GOT3 (cell line): ENCODE data around the gene TTLL5.

Experiments
- DNase-seq: peaks from one replicate; lab custom pipeline; 2025; ENCODE audit warnings: mixed read lengths; lab: John Stamatoyannopoulos, UW

TTLL5 gene, protein sequence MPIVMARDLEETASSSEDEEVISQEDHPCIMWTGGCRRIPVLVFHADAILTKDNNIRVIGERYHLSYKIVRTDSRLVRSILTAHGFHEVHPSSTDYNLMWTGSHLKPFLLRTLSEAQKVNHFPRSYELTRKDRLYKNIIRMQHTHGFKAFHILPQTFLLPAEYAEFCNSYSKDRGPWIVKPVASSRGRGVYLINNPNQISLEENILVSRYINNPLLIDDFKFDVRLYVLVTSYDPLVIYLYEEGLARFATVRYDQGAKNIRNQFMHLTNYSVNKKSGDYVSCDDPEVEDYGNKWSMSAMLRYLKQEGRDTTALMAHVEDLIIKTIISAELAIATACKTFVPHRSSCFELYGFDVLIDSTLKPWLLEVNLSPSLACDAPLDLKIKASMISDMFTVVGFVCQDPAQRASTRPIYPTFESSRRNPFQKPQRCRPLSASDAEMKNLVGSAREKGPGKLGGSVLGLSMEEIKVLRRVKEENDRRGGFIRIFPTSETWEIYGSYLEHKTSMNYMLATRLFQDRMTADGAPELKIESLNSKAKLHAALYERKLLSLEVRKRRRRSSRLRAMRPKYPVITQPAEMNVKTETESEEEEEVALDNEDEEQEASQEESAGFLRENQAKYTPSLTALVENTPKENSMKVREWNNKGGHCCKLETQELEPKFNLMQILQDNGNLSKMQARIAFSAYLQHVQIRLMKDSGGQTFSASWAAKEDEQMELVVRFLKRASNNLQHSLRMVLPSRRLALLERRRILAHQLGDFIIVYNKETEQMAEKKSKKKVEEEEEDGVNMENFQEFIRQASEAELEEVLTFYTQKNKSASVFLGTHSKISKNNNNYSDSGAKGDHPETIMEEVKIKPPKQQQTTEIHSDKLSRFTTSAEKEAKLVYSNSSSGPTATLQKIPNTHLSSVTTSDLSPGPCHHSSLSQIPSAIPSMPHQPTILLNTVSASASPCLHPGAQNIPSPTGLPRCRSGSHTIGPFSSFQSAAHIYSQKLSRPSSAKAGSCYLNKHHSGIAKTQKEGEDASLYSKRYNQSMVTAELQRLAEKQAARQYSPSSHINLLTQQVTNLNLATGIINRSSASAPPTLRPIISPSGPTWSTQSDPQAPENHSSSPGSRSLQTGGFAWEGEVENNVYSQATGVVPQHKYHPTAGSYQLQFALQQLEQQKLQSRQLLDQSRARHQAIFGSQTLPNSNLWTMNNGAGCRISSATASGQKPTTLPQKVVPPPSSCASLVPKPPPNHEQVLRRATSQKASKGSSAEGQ (N-terminal part only)

DNA sequence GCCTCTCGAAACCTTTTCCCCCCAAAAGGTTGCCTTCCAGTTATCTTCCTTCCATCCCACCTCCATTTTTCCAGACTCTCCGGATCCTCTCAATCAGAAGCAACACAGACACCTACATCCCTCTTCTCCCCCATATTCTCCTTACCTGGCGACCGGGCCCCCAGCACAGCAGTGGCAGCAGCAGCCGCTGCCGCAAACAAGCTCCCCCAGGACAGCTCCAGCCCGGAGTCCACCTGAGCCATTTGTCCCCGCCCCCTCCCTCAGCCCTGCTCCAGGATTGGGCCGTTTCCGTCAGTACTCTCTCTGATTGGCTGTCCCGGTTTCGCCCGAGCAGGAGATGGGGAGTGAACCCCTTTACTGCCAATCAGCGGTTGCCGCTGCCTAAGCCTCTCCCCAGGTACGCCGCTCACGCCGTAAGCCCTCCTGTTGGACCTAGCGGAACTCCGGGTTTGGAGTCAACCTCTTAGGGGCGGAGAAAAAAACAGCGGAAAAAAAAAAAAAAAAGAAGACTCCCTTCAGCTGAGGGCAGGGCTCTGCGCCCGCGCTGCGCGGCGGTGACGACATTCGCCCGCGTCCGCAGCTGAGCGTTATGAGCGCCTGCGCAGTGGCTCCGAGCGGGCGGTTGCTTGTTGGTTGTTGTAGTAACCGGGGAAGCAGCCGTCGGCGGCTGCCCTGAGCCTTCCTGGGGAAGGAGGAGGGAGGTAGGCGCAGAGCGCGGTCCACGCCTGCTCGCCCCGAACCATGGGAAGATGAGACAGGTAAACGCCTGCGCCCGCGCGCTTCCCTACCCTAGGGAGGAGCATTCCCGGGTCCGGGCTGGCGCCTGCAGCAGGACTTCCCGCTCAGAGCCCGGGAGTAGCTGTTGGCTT is at the start of gene TTLL5, which contains the start of gene ERG28:
TSS of gene TTLL5 (plus strand) at position 617 of the 869 bp plus-strand sequence. CDS start 1,904 bp downstream, outside the sequence.
TSS of gene ERG28 (minus strand) at position 247 of the 869 bp plus-strand sequence. CDS start 3,374 bp downstream, outside the sequence.
- DNase-seq: peak; percentile 78

- DNase-seq: no peak
These were observed 48.9 kb upstream of the TTLL5 start for GRCh38 chr14:75612157-75612556.

- no peak for DNase-seq
These were observed 46.9 kb upstream of the TTLL5 start for GRCh38 chr14:75614179-75614578.

DNA sequence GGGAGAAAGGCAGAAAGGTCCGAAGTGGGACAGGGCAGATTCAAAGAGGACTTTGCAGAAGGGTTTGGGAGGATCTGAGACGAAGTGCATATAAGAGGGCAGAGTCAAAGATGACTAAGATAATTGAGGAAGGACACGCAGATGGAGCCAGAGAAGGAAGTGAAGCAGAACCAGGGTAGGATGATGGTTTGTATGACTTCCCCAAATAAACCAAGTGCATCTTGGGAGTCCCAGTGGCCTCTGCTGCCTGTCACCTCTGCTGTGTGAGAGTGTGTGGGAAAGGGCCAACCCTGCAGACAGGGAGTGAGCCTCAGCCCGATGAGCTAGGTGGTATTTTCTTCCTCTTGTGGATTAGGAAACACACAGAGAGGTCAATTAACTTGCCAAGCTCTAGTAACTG is 45.8 kb upstream of the TTLL5 start:
- DNase-seq: no peak

DNA sequence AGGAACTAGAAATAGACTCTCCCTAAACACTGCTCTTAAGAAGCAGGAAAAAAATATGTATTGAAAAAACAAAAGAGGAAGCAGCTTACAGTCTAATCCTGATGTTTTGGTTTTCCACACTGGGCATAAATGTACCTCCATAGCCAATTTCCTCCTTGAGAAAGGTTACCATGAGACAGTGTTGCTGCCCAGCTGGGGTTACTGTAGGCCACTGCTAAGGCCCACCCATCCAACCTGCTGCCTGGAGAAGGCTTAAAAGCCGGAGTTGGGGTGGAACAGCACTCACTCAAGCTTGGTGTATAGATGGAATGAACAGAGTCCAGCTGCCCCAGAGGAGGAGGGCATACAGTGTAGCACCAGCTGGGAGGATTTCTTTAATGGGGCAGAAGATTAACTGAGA is 41.5 kb upstream of the TTLL5 start:
- DNase-seq: no peak

GRCh38 chr14:75625034-75625433 is 36.0 kb upstream of the TTLL5 start:
- DNase-seq: no peak

DNA sequence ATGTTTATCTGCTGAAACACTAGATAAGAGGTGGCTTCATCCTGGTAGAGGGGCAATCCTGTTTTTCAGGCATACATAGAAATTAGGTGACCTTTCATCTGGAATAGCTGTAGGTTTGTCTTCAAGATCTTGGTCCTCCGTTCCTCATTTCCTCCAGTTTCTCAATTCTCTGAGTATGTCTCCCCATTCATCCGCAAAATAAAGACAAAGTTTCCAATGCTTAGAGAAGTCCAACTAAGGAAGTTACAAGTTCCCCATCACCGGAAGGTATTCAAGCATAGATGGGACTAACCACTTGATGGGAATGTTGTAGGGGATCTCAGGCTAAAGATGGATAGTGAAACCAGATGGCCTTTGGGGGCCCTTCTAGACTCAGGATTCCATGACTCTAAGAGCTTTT is 34.6 kb upstream of the TTLL5 start:
- DNase-seq: no peak

DNA sequence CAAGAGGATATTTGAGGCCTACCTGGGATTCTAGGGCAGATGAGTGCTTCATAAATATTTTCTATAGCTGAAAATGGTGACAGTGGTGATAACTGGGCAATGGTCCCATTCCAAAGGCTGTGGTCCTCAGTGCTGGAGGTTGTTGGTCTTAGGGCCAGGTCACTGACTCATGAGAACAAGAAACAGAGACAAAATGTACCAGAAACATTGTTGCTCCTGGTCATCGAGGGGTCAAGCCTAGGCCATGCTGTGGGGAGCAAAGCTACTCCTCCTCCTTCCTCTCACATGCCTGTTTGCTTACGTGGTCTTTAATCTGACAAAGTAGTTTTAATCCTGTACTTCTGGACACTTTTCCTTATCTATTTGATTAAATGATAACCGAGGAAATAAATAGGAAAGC is 34.2 kb upstream of the TTLL5 start:
- no peak for DNase-seq

DNA sequence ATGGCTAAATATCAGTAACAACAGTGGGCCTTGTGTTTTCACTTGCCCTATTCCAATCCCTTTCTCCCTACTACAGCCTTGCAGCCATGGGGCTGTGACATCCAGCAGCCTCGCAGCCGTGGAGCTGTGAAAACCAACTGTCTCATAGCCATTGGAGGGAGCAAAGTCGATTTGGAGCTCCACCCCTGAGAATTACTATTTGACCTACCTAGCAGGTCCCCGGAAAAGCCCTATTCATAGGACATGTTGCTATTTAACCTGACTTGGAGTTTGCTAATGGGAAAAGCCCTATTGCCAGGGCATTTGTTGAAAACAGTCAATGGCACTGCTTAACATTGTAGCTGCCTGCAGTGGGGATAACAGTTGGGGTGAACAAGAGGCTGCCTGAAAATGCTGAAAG is 33.6 kb upstream of the TTLL5 start:
- DNase-seq: no peak

- no peak for DNase-seq
These were observed 32.2 kb upstream of the TTLL5 start for GRCh38 chr14:75628816-75629215.

DNA sequence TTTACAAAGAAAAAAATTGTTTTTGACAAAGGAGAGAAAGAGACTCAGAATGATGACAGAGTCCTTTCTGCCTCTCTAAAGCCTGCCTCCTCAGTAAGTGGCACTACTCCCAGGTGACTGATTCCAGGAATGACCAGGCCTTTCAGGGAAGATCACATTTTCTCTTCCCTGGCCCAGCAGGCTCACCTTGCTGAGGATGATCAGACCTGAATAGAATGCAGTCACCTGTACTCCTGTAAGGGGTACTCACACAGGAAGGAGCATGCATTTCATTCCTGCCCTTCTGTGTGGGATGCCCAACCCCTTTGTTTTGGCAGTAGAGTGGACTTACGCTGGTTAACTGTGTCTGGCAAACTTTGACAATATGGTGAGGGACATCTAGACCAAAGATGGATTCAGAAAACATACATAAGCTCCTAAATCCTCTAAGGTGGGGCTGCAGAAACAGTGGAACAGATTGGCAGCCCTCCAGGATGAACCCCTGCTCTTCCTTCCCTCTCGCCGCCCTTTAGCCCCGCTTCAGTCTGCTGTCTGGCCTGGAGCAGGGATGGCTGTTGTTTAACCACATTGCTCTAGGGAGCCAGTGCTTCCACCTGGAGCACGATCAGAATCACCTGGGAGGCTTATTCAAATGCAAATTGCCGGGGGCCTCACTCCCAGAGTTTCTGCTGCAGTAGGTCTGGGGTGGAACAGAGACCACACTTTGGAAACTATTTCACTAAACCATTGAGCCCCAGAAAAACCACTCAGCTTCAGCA is 30.2 kb upstream of the TTLL5 start:
- no peak for DNase-seq

GRCh38 chr14:75631453-75631831 is 29.6 kb upstream of the TTLL5 start:
- DNase-seq: no peak

DNA sequence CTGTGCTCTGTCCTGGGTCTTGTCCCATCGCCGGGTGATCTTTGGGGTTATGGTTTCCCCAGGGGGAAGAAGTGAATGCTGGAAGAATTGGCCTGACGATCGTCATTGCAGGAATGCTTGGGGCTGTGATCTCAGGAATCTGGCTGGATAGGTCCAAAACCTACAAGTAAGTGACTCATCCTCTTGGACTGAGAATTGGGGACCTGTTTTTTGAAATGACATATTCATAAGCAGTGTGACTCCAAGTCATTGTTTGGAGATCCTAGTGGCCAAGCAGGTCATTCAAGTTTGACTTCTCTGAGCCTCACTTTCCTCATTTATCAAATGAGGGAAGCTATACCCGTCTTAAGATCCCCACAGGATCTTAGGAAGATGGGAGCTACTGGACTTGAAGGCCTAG is 26.2 kb upstream of the TTLL5 start:
- no peak for DNase-seq

GRCh38 chr14:75636100-75636692 is 24.9 kb upstream of the TTLL5 start:
- no peak for DNase-seq

DNA sequence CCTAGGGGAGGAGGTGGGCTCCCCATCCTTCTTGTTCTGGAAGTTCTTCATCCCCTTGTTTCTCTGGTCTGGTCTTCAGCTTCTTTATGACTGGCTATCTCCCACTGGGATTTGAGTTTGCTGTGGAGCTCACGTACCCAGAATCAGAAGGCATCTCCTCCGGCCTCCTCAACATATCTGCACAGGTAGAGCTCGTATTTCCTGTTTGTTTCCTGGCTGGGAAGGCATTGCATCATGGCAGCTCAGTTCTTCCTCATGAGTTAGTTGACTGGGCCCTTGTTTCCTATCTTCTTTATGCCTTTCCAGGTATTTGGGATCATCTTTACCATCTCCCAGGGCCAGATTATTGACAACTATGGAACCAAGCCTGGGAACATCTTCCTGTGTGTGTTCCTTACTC is 20.2 kb upstream of the TTLL5 start:
- no peak for DNase-seq

GRCh38 chr14:75643985-75644384 is 17.1 kb upstream of the TTLL5 start:
- DNase-seq: no peak

GRCh38 chr14:75645056-75645455 is 16.0 kb upstream of the TTLL5 start:
- no peak for DNase-seq

DNA sequence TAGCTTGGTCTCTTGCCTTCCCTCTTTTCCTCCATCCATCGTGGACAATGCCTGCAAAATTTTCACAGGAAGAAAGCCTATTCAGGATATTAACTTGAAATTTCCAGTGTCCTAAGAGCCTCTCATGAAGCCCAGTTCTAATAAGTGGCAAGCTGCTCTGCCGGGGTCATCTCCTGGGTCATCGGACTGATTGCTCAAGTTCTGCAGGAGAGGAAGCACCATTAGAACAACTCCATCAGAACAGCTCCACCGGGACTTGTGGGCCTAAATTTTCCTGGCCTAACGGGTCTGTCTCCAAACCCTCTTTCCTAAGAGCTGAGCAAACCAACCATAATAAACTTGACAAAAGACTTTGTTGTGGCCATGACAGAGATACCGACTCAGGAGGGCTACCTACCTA is 14.3 kb upstream of the TTLL5 start:
- DNase-seq: no peak

DNA sequence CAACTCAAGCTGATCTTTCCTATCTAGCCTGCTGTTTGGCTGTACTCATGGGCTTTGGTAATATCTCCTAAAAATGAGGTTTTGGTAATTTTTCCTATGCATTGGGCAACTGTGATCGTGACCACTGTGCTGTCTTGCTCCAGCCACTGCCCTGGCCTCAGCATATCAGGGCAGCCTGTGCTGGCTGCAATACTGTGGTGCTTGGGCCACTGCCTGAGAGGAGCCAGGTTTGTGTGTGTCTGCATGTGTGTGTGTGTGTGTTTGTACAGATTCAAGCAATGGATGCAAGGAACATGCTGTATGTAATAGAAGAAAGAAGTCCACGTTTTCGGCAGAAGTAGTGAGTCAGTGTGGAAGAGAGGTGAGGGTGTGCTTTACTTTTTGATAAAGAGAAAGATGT is 13.4 kb upstream of the TTLL5 start:
- no peak for DNase-seq
